Stimulated activated CD8-positive, alpha-beta memory T cell treated with anti-CD3 and anti-CD28 coated beads, Interleukin-12 subunit alpha, Interleukin-12 subunit beta, amount 100 ng/mL, for 24 hours (primary cell): ENCODE results near the gene FTCD.
"Not testable (repeated sequence)": the region's sequence is repeated elsewhere in the genome, so short reads cannot be mapped to it uniquely, and the experiment has no call there.

Source experiments
- DNase-seq: peaks from one replicate; pipeline ENCODE4 v3.0.0-alpha.2; 2020; ENCODE audit errors: extremely low read depth

Gene FTCD

GRCh38 chr21:46171996-46172862 lies 16.9 kb upstream of the FTCD start:
- DNase-seq = no peak

GRCh38 chr21:46171585-46171984 lies 16.2 kb upstream of the FTCD start:
- DNase-seq = no peak

GRCh38 chr21:46170436-46171193 lies 15.2 kb upstream of the FTCD start:
- DNase-seq = not testable (repeated sequence)

GRCh38 chr21:46168659-46169386 lies 13.4 kb upstream of the FTCD start:
- no peak for DNase-seq

- DNase-seq = no peak
Observed at GRCh38 chr21:46168238-46168637, 12.9 kb upstream of the FTCD start.

- no peak for DNase-seq
Observed at GRCh38 chr21:46165098-46165497, 9.7 kb upstream of the FTCD start.

GRCh38 chr21:46163380-46163779 lies 8.0 kb upstream of the FTCD start:
- DNase-seq = no peak

GRCh38 chr21:46161633-46162592 lies 6.5 kb upstream of the FTCD start:
- DNase-seq = no peak

GRCh38 chr21:46160907-46161632 lies 5.7 kb upstream of the FTCD start:
- DNase-seq = no peak

GRCh38 chr21:46160657-46160906 lies 5.2 kb upstream of the FTCD start:
- no peak for DNase-seq

- no peak for DNase-seq
Observed at GRCh38 chr21:46159841-46160656, 4.7 kb upstream of the FTCD start.

GRCh38 chr21:46159390-46159789 lies 4.0 kb upstream of the FTCD start:
- no peak for DNase-seq

- no peak for DNase-seq
Observed at GRCh38 chr21:46158666-46159300, 3.4 kb upstream of the FTCD start.

GRCh38 chr21:46157987-46158451 lies 2.6 kb upstream of the FTCD start:
- DNase-seq = no peak

- no peak for DNase-seq
Observed at GRCh38 chr21:46157396-46157986, 2.1 kb upstream of the FTCD start.

- DNase-seq = no peak
Observed at GRCh38 chr21:46156678-46157077, 1.3 kb upstream of the FTCD start.

- no peak for DNase-seq
Observed at GRCh38 chr21:46156378-46156645, 933 bp upstream of the FTCD start.

GRCh38 chr21:46154955-46155513 lies 345 bp downstream of the FTCD start:
- no peak for DNase-seq
